Umbilical cord (tissue), 2 donors: ENCODE results near the gene SLC9C2. TPM values are rescaled to one million over a fixed set of nuclear protein-coding genes. Genes with fewer than 3 reads are reported as not detected.
"Not testable (repeated sequence)": the region's sequence is repeated elsewhere in the genome, so short reads cannot be mapped to it uniquely, and the experiment has no call there.

Source experiments
- DNase-seq: peaks from one replicate; pipeline ENCODE4 v3.0.0-alpha.2; 2015; ENCODE audit warnings: low spot score
- total RNA-seq: library from RNA; depleted of rRNA; stranded (reverse); fragments of >200 nt; gene quantifications from one replicate; pipeline ENCODE4 v1.2.3, GENCODE V29; 2014; ENCODE audit warnings: low replicate concordance; ENCODE audit not compliant: insufficient read depth

Gene SLC9C2
- total RNA-seq, 1 donor from 2014 or later, result 1.7 TPM

GRCh38 chr1:173530795-173531693, 71.8 kb downstream of the SLC9C2 start:
- DNase-seq, result no peak

GRCh38 chr1:173529106-173529505, 73.8 kb downstream of the SLC9C2 start:
- no peak for DNase-seq

- peak; percentile 32 for DNase-seq
Measured at GRCh38 chr1:173527151-173527826, 75.6 kb downstream of the SLC9C2 start.

- no peak for DNase-seq
Measured at GRCh38 chr1:173525926-173526325, 76.9 kb downstream of the SLC9C2 start.

GRCh38 chr1:173523329-173523728, 79.5 kb downstream of the SLC9C2 start:
- no peak for DNase-seq

- DNase-seq, result no peak
Measured at GRCh38 chr1:173520799-173521198, 82.1 kb downstream of the SLC9C2 start.

GRCh38 chr1:173514503-173514902, 88.4 kb downstream of the SLC9C2 start:
- not testable (repeated sequence) for DNase-seq

GRCh38 chr1:173509797-173510196, 93.1 kb downstream of the SLC9C2 start:
- DNase-seq, result no peak

- DNase-seq, result no peak
Measured at GRCh38 chr1:173508541-173508940, 94.3 kb downstream of the SLC9C2 start.

GRCh38 chr1:173507847-173508209, 95.0 kb downstream of the SLC9C2 start:
- no peak for DNase-seq

GRCh38 chr1:173507205-173507846, 95.5 kb downstream of the SLC9C2 start:
- peak; percentile 14 for DNase-seq

GRCh38 chr1:173506437-173506836, 96.4 kb downstream of the SLC9C2 start:
- DNase-seq, result no peak

GRCh38 chr1:173505391-173505790, 97.5 kb downstream of the SLC9C2 start:
- no peak for DNase-seq

- DNase-seq, result no peak
Measured at GRCh38 chr1:173504268-173504667, 98.6 kb downstream of the SLC9C2 start.

- peak; percentile 27 for DNase-seq
Measured at GRCh38 chr1:173503391-173503790, 99.5 kb downstream of the SLC9C2 start.

- DNase-seq, result no peak
Measured at GRCh38 chr1:173502104-173502503, 100.8 kb downstream of the SLC9C2 start.

GRCh38 chr1:173499729-173500128, 103.1 kb downstream of the SLC9C2 start:
- DNase-seq, result no peak

GRCh38 chr1:173496757-173497320, 106.0 kb downstream of the SLC9C2 start:
- no peak for DNase-seq

GRCh38 chr1:173495609-173496267, 107.1 kb downstream of the SLC9C2 start:
- no peak for DNase-seq

- not testable (repeated sequence) for DNase-seq
Measured at GRCh38 chr1:173493125-173493524, 109.7 kb downstream of the SLC9C2 start.

GRCh38 chr1:173491508-173491907, 111.4 kb downstream of the SLC9C2 start:
- DNase-seq, result no peak

- no peak for DNase-seq
Measured at GRCh38 chr1:173489929-173490328, 112.9 kb downstream of the SLC9C2 start.
